Large intestine (tissue), 3 donors: ENCODE data around the gene CAMKMT. TPM values are rescaled to one million over a fixed set of nuclear protein-coding genes. Genes with fewer than 3 reads are reported as not detected.

Experiments used
- DNase-seq, 2 donors: peaks; one replicate each; pipeline versions ENCODE4 v3.0.0 to v3.0.0-alpha.2; 2013
- H3K27ac ChIP-seq: one replicate; pipeline ENCODE4 v1.5.1; 2013; ENCODE audit warnings: low read length
- H3K27me3 ChIP-seq: 2 replicates; pipeline ENCODE4 v1.6.1; 2013; ENCODE audit warnings: low read length; ENCODE audit not compliant: control insufficient read depth, insufficient read depth
- H3K36me3 ChIP-seq: 2 replicates; pipeline ENCODE4 v1.6.1; 2013; ENCODE audit warnings: low read length; ENCODE audit not compliant: control insufficient read depth, insufficient read depth
- H3K4me1 ChIP-seq: one replicate; pipeline ENCODE4 v1.6.1; 2013; ENCODE audit warnings: low read length; ENCODE audit not compliant: control insufficient read depth, insufficient read depth
- H3K4me3 ChIP-seq: one replicate; pipeline ENCODE4 v1.5.1; 2013; ENCODE audit warnings: low read length
- H3K9me3 ChIP-seq: one replicate; pipeline ENCODE4 v1.6.1; 2013; ENCODE audit warnings: mild to moderate bottlenecking, low read depth, low read length, moderate library complexity; ENCODE audit not compliant: control insufficient read depth
- WGBS: methylation state at CpG from one replicate; pipeline ENCODE4 v1.1.5; 2013; ENCODE audit warnings: low lambda C conversion rate; ENCODE audit not compliant: insufficient coverage; 5-methylcytosine and 5-hydroxymethylcytosine counted together
- polyA plus RNA-seq: library from polyadenylated mRNA; unstranded; fragments of 120-200 nt; gene quantifications from one replicate; pipeline ENCODE4 v1.2.1, GENCODE V29; 2013

Gene CAMKMT
- polyA plus RNA-seq, 1 donor = 9.2 TPM

DNA sequence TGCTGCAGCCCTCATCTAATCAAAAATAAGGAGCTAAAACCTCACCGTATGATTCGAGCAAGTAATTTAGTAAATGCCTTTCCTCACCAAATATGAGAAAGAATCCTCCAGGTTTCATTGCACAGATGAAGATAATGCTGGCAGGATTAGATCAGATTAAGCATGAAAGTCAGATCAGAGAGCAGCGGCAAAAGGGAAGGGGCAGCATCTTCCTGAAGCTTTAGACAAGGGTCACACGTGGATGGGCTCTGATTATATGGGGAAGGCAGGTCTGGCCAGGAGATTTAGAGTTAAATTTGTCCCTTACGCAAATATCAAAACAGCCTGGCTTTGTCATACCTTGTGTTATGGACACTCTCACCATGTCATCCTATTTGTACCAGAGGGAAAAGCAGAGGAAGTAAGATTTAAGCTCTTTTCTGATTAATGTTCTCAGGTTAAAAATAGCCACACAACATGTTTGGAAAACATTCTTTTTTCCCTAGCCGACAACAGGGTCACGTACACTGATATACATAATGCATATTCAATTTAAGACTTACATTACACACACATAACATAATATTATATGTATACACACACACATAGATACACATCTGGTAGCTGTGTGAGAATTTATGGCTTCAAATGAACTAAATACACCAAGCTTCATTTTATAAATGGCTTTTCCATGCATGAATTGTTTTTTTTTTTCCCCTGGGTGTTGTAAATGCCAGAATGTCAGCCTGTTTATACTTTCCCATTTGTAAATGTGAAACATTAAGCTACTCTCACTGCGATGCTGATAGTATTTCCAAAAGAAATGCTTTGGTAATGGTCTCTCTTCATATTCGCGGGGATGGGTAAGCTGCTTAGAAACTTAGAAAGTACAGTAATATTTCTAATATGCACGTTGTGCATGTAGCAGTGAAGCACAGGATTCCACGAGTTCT, 383.5 kb downstream of the CAMKMT start:
- WGBS = no CpG with 5 or more reads among the region's 12 CpGs

DNA sequence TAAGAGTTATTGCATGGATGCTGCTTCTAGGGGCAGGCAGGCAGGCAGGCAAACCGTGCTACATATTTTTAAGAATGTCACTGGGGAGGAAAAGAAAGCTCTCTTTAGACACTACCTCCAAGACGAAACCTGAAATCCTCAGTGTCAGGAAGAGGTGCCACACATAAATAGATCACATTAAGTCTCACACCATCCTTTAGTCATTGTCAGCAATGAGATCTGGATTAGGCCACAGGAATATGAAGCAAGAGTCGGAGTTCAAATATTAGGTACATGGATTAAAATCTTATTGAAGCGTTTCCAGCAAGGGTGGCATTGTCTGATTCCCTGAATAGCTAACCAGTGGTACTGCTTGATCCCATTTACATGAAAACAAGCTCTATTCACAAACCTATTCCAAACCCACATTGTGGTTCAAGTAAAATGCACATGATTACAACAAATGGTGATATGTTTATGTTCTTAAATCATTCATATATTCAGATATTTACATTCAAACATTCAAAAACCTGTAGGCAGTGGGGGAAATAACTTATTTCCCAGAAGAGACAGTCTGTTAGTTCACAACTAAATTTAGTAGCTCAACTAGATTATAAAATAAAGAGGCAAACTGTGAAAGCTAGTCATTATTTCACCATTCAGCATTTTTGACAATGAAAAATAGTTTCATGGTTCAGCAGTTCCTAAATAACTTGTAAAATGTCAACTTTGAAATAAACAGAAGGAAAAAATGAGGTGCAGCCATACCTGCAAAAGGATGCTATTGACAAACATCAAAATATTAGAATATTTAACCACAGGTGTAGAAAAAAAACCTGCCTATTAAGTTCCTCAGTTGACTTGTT, 384.4 kb downstream of the CAMKMT start:
- H3K4me3 ChIP-seq = no peak overlapping the region
- H3K27ac ChIP-seq = no peak overlapping the region
- WGBS = no CpG with 5 or more reads among the region's 4 CpGs
- DNase-seq = no peak
- no peaks in the 10 kb centered on the region for H3K27me3 ChIP-seq
- no peaks in the 10 kb centered on the region for H3K4me1 ChIP-seq
- no peaks in the 10 kb centered on the region for H3K36me3 ChIP-seq
- no peaks in the 10 kb centered on the region for H3K9me3 ChIP-seq

More for the DNA sequence above, 383.5 kb downstream of the CAMKMT start:
- Histone ChIP-seq H3K27me3 (no peaks in the 10 kb centered on the region), H3K4me3 (no peak overlapping the region), H3K4me1 (no peaks in the 10 kb centered on the region), H3K9me3 (no peaks in the 10 kb centered on the region), H3K27ac (no peak overlapping the region), H3K36me3 (no peaks in the 10 kb centered on the region)
- no peak for DNase-seq

DNA sequence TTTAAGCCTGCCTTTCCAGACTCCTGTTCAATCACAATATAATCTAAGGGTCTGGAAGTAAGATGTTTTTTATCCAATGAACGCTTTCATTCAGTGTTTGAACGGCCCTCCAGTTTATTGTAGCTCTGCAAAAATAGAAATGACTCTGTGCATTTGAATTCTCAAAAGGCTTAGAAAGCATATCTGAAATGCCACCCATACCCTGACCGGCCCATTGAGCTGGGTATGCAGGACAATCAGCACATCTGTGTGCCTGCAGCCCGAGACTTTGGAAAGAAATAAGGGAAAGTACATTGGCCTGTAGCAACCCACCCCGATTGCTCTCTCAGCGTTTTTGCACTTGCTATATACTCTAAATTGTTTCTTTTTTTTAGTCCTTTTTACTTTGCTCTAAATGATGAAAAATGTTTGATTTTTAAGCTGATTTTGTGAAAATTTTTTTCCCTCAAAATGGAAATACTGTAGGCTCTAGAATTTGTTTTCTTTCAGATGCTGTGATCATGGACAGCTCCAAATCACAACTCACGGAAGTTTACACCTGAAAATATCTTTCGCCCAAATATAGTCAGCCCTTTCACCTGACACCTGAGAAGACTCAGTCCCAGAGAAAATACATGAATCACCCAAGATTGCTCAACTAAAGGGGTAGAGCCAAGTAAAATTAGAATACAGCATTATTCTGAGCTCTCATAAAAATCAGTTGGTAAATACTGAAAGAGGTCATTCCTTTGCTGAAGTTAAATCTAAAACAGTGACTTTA, 385.3 kb downstream of the CAMKMT start:
- WGBS = 81% methylated on average over 3 of the region's 8 CpGs
- Histone ChIP-seq H3K4me3 (no peak overlapping the region), H3K4me1 (no peaks in the 10 kb centered on the region), H3K27ac (no peak overlapping the region), H3K36me3 (no peaks in the 10 kb centered on the region), H3K9me3 (no peaks in the 10 kb centered on the region), H3K27me3 (no peaks in the 10 kb centered on the region)
- DNase-seq = no peak

DNA sequence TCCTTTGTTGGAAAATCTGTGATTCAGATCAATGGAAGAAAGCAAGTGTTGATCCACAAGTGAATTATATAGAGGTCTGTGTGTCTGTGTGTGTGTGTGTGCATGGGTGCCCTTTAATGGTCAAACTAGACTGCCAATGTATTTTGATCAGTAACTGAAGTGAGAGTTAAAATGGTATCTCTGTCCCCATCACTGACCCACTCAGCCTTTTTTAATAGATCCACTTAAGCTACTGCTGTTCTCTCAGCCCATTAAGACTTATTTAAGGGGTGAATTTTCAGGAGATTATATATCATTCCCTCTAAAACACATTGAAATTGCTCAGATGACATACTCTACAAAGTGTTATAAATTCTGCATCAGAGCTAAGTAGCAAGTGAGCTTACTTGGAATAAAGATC, 386.0 kb downstream of the CAMKMT start:
- no peaks in the 10 kb centered on the region for H3K9me3 ChIP-seq
- H3K27me3 ChIP-seq = no peaks in the 10 kb centered on the region
- no peaks in the 10 kb centered on the region for H3K36me3 ChIP-seq
- no peak for DNase-seq
- H3K27ac ChIP-seq = no peak overlapping the region
- no peak overlapping the region for H3K4me3 ChIP-seq
- H3K4me1 ChIP-seq = no peaks in the 10 kb centered on the region

DNA sequence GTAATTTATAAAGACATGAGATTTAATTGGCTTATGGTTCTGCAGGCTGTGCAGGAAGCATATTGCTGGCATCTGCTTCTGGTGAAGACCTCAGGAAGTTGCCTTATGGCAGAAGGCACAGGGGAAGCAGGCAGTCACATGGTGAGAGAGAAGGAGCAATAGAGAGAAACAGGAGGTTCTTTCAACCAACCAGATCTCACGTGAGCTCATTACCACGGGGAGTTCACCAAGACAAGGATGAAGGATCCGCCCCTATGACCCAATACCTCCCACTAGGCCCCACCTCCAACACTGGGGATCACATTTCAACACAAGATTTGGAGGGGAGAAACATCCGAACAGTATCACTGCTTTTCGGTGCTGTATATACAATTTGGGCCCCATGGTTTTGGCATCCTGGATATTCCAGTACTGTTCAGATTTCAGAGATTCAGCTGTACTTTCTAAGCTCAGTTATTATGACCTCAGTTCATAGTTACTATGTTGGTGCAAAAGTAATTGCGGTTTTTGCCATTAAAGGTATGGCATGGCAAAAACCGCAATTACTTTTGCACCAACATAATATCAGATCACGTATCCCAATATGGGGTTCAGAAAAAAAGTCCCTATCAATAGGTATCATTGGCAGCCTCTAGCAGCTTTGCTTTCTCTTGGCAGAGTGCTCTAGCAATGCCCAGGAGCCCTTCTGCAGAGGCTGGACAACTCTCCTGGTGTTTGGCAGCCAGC, 390.2 kb downstream of the CAMKMT start:
- Histone ChIP-seq H3K27ac (no peak overlapping the region), H3K4me3 (no peak overlapping the region), H3K27me3 (no peaks in the 10 kb centered on the region), H3K9me3 (no peaks in the 10 kb centered on the region), H3K36me3 (no peaks in the 10 kb centered on the region), H3K4me1 (no peaks in the 10 kb centered on the region)
- no peak for DNase-seq
- WGBS = 33% methylated on average over 1 of the region's 8 CpGs

DNA sequence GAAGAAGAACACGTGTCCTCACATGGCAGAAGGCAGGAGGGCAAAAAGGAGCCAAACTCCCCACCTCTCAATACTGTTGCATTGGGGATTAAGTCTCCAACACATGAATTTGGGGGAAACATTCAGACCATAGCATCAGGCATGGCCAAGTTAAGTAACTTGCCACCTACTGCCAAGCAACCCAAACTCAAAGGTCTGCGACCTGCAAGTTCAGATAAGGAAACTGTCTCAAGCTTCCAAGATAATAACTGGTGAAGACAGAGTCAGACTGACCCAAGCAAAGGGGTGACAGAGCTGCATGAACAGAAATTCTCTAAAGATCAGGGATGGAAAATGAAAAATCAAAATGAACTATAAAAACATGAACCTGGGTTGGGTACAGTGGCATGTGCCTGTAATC, 391.0 kb downstream of the CAMKMT start:
- H3K4me1 ChIP-seq = no peaks in the 10 kb centered on the region
- H3K36me3 ChIP-seq = no peaks in the 10 kb centered on the region
- no peaks in the 10 kb centered on the region for H3K9me3 ChIP-seq
- no peak for DNase-seq
- WGBS = no CpG with 5 or more reads among the region's 2 CpGs
- no peak overlapping the region for H3K4me3 ChIP-seq
- no peaks in the 10 kb centered on the region for H3K27me3 ChIP-seq
- no peak overlapping the region for H3K27ac ChIP-seq

DNA sequence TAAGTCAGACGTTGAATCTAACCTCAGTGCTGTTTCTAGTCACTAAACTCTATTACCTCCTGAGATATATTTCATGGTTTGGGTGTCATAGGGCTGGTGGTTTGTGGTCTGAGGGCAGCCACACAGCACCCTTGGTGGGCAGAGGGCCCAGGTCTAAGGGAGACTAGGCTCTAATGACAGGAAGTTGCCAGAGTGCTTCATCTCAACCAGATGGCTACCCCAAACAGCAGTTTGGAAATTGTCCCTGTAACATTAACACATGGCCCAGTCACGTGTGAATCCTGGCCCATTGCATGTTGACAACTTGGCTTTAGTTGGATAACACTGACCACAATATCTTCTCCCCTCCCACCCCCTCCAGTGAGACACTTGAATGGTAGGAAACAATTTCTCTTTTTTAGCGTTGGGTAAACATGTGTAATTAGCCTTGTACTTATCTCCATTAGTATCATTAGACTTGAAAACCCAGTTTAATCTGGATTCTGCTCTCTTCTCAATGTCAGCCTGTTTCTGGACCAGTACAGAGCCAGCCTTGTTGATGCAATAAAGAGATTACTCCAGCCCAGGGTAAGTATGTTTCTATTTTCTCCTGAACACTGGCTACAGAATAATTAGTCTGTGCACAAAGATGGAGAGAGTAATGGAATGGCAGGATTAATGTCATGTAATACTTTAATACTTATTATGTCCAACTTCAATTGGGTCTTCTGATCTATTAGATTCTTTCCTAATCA, 392.0 kb downstream of the CAMKMT start:
- Histone ChIP-seq H3K9me3 (no peaks in the 10 kb centered on the region), H3K27me3 (no peaks in the 10 kb centered on the region), H3K36me3 (no peaks in the 10 kb centered on the region), H3K4me3 (no peak overlapping the region), H3K4me1 (no peaks in the 10 kb centered on the region), H3K27ac (no peak overlapping the region)
- WGBS = no CpG with 5 or more reads among the region's 3 CpGs
- DNase-seq = peak in 1 of 2 donors; percentile 6

DNA sequence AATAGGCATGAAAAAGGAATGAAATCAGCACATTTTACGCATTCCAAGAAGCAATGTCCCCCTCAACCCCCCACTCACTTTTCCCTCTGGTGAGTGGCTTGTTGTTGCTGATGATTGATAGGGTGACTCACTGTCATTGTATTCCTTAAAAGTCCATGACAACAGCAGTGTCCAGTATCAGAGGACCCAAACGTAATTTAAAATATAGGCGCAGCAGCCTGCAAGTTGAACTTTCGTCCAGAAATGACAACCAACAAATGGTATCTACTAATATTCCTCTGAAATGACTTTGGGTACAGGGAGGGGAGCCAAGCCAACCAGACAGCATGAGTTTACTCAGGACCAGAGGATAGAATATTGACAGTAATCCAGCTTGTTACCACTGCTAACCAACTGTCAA, 396.8 kb downstream of the CAMKMT start:
- WGBS = no CpG with 5 or more reads among the region's 4 CpGs
- no peaks in the 10 kb centered on the region for H3K36me3 ChIP-seq
- no peaks in the 10 kb centered on the region for H3K27me3 ChIP-seq
- no peaks in the 10 kb centered on the region for H3K9me3 ChIP-seq
- DNase-seq = no peak
- H3K4me1 ChIP-seq = no peaks in the 10 kb centered on the region
- H3K4me3 ChIP-seq = no peak overlapping the region
- H3K27ac ChIP-seq = no peak overlapping the region

DNA sequence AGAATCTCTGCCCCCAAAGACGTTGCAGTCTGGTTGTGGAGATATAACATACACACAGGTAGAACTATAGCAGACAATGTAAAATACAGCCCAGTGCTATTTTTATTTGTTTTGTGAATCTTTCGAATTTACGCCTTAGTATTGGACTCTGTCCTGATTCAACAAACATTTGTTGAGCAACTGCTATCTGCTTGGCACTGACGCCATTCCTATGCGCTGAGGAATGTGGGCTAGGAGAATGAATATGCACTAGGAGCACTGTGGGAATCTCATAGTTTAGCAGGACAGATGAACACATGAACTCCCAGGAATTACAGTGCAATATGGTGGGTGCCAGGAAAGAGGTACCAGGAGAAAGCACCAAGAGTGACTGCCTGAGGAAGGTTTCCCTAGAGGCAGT, 398.1 kb downstream of the CAMKMT start:
- WGBS = no CpG with 5 or more reads among the region's 5 CpGs
- no peaks in the 10 kb centered on the region for H3K9me3 ChIP-seq
- DNase-seq = no peak
- no peak overlapping the region for H3K4me3 ChIP-seq
- H3K36me3 ChIP-seq = no peaks in the 10 kb centered on the region
- H3K27me3 ChIP-seq = no peaks in the 10 kb centered on the region
- H3K4me1 ChIP-seq = no peaks in the 10 kb centered on the region
- no peak overlapping the region for H3K27ac ChIP-seq
